ENCODE results near the gene NDST4.

- no peak for TF ChIP-seq PKNOX1 (IDR thresholded peaks at IDR 0.05)
- TF ChIP-seq SP1 (IDR thresholded peaks at IDR 0.05), result no peak
These were observed 14.6 kb upstream of the NDST4 start for GRCh38 chr4:115128037-115128436.

All from HEK293T (cell line).